Measurements from ENCODE around the gene SPRR1A.

- TF ChIP-seq CTCF (IDR thresholded peaks at IDR 0.05; ENCODE audit: poor library complexity) (no peak), EZH2phosphoT487 (IDR thresholded peaks at IDR 0.05; ENCODE audit: low read depth, severe bottlenecking, unreplicated experiment) (no peak)
These were observed 41.7 kb upstream of the SPRR1A start for GRCh38 chr1:152942161-152942560.

Measured in hepatocyte (in vitro differentiated cells).